Spleen (tissue), 7 donors: ENCODE data around the gene ZC3H12C.

Experiments
- CTCF ChIP-seq, 11 experiments: fragments of 200-600 bp in 7 of 11; fragments of 450-650 bp in 4 of 11; sonication (generic) in 4 of 11; IDR thresholded peaks in 8 of 11; conservative IDR thresholded peaks in 3 of 11; 1 replicate in 7 of 11; 2 replicates in 4 of 11; pipeline versions ENCODE4 v1.4.0 to v1.8.0; 2016 to 2021; ENCODE audit warnings: antibody characterized with exemption in 11 of 11, inconsistent platforms in 4 of 11, mild to moderate bottlenecking in 1 of 11
- POLR2A ChIP-seq, 3 donors: fragments of 450-650 bp; IDR thresholded peaks; one replicate each; pipeline ENCODE4 v1.5.1; 2017; ENCODE audit warnings: antibody characterized with exemption in 3 of 3, mild to moderate bottlenecking in 1 of 3
- donor health status: DM: no; HTN: no; CAD: no; lungs with moderate emphysema.
- donor health status: DM: no; HTN: no; CAD: no.
- donor health status: DM: no; HTN: no; CAD: no.

- TF ChIP-seq CTCF (IDR thresholded peaks at IDR 0.05 in 8 of 11, conservative IDR thresholded peaks at IDR 0.05 in 3 of 11) (no peak), POLR2A (IDR thresholded peaks at IDR 0.05) (no peak)
Measured at GRCh38 chr11:110185599-110185998, 92.4 kb downstream of the ZC3H12C start.
